Endometrial microvascular endothelial cells (primary cell): ENCODE data around the gene FRS3. TPM values are rescaled to one million over a fixed set of nuclear protein-coding genes. Genes with fewer than 3 reads are reported as not detected.
"Not testable (repeated sequence)": the region's sequence is repeated elsewhere in the genome, so short reads cannot be mapped to it uniquely, and the experiment has no call there.

ENCODE experiments used
- in situ Hi-C: cut with HindIII; loops from 2 replicates; pipeline ENCODE4 v1.10.0; 2017; ENCODE audit warnings: low sequenced_read_pairs, low pct_unique_long_range_greater_than_20kb; ENCODE audit errors: inconsistent ontology term
- total RNA-seq: library from RNA; depleted of rRNA; stranded (reverse); fragments of >200 nt; gene quantifications from one replicate; pipeline ENCODE4 v1.2.3, GENCODE V29; 2015; ENCODE audit errors: inconsistent ontology term

Gene FRS3, protein sequence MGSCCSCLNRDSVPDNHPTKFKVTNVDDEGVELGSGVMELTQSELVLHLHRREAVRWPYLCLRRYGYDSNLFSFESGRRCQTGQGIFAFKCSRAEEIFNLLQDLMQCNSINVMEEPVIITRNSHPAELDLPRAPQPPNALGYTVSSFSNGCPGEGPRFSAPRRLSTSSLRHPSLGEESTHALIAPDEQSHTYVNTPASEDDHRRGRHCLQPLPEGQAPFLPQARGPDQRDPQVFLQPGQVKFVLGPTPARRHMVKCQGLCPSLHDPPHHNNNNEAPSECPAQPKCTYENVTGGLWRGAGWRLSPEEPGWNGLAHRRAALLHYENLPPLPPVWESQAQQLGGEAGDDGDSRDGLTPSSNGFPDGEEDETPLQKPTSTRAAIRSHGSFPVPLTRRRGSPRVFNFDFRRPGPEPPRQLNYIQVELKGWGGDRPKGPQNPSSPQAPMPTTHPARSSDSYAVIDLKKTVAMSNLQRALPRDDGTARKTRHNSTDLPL
- total RNA-seq: 1.2 TPM

DNA sequence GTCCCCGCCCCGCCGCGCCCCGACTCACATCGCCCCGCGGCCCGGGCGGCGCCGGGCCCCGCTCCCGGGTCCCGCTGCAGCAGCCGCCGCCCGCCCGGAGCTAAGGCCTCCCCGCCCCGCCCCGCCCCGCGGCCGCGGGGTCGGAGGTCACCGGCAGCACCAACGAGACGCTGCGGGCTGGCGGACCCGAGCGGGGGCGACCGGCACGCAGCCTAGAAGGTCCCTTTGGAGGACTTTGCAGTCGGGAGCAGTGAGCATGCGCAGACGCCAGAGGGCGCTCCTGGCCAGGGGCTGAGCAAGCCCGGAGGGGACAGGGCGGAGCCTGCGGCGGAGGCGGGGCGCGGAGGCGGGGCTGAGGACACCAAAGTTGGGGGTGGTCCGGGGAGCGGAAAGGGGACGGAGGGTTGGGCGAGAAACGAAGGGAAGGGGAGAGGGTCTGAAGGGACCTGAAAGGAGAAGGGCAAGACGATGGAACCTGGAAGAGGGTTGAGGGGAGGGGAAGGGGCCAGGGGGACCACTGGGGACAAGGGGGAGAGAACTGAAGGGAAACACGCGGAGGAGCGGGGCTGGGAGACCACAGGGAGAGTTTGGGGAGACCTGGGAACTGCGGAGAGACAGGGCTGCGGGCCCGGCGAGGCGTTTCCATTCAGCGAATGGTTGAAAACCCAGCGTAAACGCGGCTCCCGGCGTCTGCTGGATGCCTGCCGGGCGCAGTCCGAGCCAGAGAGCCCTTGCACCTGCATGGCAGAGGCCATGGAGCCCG lies at the start of gene FRS3:
Gene FRS3 (minus strand): TSS at position 113 of the 763 bp plus-strand sequence. CDS start 2,913 bp downstream, outside the sequence.
- in situ Hi-C loops: loop anchor here (10.0 to 25.0 kb wide), 2 partner anchors 145 to 257 kb away; partner anchors contain the start of genes BYSL and MED20

DNA sequence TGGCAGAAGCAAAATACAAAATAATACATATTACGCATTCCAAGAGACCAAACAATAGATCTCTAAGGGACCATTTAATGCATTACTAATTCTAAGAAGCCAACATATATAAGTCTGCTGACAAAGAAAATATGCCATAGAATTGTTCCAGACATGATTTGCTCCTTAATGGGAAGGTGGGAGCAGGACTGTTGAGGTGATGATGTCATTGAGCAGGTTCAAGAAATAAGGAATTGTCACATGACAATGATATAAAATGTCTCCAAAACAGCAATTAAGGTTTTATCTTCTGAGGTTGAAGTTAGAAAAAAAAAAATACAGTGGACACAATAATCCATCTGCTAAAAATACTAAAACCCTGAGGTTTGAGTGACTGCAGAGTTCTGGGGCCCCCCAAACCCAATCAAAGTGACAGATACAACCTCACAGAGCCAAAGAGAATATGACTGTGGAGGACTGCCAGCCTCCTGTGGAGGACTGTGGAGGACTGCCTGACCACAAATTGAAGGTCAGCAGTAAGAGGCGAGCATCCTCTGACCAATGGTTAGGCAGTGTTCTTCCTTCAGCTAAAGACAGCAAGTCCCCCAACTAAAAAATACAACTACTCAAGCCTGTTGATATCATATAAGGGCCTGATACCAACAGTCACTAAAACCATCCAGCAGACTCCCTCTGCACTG lies 46.8 kb upstream of the FRS3 start:
- in situ Hi-C loops: no loop called here

DNA sequence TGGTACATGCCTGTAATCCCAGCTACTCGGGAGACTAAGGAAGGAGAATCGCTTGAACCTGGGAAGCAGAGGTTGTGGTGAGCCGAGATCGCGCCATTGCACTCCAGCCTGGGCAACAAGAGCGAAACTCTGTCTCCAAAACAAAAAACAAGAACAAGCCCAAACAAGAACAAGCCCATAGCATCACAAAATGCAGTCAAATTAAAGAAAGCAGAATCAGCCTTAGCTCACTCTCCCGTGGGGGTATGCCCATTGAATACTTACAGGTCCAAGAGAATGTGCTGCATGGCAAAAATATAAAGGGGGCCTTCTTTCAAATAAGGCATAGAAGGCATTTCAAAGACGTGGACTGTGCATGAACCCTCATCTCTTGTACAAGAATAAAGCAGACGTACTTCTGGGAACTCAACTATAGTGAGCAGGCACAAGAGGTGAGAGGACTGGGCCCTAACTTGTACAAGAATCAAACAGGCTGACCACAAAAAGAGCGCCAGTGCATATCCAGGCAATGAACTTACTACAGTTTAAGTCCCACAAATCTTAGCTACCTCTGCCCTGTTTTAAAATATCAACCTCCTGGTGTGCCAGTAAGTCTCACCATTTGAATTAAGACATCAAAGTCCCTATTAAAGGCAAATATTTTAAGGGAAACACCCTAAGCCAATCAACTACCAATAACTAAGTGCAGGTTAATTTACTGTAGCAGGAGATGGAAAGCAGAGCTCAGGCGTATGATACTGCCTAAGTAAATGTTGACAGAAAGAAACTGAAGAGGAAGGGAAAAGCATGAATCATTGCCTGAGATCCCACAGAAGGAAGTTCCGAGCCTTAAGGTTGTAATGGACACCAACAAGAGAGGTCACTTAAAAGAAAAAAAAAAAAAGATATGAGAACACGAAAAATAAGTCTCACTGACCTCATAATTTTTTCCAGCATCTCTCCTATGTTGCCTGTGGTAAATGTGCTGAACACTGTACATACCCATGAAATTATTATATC lies 45.2 kb upstream of the FRS3 start:
- in situ Hi-C loops: no loop called here

DNA sequence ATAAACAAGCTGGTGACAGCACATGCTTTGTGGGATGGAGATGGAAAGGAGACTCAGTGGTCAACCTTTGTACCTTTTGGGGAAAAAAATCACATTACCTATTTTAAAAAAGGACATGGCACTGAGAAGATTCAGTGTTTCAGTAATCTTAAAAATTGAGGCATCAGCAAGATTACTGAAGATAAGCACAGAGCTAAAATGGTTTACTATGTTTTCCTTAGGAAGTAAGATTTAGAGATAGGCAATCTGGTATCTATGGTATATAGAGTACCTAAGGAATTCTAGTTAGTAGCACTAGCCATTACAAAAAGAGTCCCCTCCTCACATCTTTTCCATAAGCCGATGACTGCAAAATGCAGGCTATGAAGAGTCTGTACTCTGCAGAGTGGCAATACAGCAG lies 43.5 kb upstream of the FRS3 start:
- in situ Hi-C loops: no loop called here

DNA sequence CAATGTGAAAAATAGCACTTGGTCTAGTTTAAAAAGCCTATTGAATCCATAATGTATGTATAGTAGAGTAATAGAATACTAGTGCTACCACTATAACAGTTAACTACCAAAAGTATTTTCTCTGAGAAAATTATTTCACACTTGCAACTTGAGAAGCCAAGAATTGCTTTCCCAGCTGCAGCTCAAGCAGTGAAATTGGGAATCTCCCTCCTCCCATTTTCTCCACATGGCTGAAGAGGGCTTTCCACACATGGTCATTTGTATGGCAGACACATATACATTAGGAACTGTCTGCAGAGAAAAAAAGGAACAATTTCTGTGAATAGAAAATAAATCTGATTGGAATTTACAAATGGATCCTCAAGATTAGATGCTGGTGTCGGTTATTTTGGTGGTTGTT lies 42.3 kb upstream of the FRS3 start:
- in situ Hi-C loops: no loop called here

DNA sequence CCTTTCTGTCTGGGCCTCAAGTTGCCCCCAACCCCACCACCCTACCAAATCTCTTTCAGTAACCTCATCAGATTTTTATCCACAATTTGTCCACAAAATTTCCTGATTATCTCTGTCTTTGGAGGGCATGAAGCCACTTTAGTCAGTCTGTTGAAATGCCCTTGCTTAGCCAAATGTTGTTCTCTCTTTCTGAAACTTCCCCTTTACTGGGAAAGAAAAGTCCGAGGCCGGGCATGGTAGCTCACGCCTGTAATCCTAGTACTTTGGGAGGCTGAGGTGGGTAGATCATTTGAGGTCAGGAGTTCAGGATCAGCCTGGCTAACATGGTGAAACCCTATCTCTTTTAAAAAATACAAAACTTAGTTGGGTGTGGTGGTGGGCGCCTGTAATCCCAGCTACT lies 41.6 kb upstream of the FRS3 start:
- in situ Hi-C loops: no loop called here

DNA sequence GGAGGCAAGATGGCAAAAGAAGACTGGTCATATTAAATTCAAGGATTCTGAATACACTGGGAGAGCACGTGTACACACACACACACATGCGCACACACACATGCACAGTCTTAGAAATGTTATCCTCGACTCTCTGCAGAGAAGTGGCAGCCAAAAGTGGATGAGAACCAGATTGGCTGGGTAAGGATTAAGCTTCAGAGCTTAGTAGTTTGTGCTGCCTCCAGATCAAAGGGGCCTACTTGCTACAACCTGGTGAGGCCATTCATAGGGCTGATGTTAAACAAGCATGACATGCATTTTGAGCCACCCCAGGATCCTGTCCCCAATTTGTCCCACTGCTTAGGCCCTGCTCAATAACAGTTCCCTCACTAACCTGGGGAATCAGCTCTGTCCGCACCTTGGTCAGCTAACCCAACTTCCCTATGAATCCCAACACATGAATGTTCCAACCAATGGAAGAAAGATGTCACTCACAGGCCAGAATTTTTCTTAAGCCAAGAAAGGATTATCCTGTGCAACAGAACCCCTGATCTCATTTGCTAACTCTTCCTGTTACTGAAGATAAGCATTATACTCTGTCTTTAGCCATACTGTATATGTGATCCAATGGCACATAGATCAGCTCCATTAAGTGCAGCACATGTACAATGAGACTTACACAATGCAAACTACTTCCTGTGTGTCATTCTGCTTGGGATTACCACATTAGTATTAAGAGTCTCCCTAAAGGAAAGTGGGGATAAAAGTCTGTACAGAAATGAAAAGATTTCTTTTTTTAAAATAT lies 38.8 kb upstream of the FRS3 start:
- in situ Hi-C loops: no loop called here

DNA sequence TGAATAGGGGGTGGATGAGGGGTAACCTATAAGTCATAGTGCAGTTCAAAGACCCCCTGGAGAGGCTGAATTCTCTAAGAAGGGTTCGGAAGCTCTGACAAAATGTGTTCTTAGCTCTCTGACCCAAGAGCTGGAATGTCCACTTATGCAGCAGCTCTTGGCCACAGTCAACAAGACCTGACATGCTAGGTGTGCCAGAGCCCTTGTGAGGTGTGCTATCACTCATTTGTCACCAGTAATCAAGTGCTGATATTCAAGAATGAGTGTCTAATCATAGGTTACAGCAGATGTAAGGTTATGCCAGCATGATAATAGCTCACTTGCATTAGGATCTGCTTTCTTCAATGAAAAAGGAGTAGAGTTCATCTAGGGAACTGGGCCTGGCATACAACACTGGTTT lies 35.9 kb upstream of the FRS3 start:
- in situ Hi-C loops: no loop called here

DNA sequence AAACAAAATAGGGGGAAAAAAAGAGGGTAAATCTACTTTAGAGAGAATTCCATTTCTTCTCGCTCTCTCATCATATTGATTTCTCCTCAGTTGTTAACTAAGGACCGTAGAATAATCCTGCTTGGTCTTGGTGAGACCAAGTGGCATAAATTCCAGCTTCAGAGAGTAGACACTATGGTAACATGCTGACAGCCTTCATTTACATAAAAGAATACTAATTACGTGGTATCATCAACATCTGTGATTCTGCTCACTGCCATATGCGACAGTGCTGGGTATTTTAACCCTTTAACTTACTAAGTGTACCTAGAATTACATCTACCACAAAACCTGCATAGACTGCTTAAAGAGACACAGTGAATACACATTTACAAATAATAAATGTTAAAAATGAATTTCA lies 34.9 kb upstream of the FRS3 start:
- in situ Hi-C loops: no loop called here

DNA sequence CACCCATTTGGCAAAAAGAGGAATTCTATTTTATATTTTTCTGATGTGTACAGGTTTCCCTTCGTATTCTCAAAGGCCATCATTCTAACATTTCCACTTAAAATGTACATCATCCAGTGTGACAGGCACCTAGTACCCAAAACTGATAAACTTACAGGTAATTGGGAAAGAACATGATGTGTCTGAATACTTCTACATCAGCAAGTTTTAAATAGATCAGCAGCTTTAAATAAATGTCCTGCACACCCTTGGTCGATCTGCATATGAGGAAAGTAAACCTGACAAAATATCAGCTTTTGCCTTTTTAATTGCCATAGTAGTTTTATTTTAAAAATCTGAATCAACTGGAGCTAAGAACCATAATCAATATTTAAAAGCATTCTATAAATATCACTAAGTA lies 34.3 kb upstream of the FRS3 start:
- in situ Hi-C loops: no loop called here

DNA sequence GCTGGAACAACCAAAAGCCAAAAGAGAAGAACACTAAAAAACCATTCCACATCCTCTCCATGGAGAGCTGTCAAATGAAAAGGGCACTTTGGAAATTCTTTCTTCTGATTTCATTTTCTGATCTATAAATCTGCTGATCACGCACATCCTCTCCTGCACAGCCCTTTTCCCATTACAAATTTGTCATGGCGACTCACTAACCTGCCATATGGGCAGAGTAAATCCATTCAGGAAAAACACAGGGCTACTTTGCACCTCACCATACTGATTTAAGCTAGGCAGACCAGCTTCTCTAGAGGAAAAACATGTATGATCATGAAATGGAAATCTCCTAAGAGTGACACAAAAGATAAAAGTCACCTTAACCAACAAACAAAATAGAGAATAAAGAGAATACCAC lies 33.8 kb upstream of the FRS3 start:
- in situ Hi-C loops: no loop called here

DNA sequence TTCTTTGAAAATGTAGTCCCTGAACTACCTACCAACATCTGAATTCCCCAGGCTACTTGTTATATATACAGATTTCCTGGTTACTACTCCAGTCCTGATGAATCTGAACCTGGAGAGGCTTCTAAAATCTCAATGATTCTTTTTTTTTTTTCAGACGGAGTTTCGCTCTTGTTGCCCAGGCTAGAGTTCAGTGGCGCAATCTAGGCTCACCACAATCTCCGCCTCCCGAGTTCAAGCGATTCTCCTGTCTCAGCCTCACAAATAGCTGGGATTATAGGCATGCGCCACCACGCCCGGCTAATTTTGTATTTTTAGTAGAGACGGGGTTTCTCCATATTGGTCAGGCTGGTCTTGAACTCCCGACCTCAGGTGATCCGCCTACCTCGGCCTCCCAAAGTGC lies 32.2 kb upstream of the FRS3 start:
- in situ Hi-C loops: not testable (repeated sequence)

DNA sequence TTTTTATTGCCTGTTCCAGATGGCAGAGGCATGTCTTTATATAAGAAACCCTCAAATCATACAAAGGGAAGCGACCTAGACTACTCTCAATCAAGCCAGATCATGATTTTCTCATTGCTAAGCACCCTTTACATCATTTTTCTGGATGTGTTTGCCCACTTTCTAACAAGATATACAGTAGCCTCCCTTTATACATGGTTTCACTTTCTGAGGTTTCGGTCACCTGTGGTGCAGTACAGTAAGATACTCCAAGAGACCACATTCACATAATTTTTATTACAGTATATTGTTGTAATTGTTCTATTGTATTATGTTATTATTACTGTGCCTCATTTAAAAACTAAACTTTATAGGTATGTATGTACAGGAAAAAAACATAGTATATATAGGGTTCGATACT lies 31.4 kb upstream of the FRS3 start:
- in situ Hi-C loops: no loop called here

DNA sequence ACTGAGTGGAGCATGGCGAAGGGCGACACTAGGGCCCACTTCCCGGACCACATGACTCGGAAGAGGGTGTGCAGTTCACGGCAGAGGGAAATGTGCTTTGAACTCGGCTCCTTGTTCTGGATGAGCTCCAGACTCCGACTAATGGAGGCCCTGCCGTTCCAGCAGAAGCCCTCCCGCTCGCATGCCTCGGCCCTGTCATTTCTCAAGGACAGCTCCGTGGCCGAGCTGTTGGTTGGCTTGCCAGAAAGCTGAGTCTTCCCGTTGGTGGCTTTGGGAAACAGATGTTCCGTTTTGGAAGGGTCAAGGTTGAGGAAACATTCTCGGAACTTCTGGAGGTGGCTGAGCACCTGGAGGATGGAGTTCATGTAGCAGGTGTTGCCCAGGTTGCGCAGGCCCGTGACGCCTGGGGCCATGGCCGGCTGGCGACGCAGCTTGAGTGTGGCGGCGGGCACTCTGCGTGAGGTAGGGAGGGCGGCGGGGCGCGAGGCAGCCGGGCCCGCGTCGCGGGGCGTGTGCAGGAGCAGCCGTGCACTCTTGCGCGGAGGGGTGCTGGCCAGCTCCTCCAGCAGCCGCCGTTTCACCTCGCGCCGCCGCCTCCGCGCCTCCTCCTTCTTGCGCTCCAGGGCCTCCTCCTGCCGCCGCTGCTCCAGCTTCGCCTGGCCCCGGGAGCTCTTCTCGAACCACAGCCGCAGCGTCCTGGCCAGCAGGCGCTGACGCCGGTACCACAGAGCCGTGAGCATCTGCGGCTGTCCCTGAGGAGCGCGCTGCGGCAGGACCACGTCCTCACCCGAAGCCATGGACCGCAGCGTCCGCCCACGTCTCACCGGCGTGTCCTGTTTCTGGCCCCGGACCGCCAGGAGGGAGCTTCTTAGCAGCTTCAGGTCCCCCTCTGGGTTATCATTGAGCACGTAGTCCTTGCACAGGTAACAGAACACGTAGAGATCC lies 26.4 kb upstream of the FRS3 start:
- in situ Hi-C loops: no loop called here

DNA sequence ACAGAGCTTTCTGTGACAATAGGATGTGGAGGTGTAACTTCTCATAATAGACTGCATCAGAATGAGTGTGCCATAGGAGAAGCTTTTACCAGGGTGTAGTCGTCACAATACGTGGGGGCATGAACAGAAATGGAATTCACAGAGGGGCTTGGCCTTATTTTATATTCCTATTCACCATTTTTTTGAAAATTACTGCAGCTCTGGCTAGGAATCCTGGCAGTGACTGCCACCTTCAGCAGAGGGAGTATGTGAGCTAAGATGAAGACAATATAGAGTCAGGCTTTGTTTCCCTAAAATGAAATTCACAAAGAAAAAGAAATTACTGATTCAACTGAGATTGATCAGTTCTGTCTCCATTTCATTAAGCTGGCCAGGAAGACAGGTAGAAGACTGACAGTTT lies 21.7 kb upstream of the FRS3 start:
- in situ Hi-C loops: no loop called here

DNA sequence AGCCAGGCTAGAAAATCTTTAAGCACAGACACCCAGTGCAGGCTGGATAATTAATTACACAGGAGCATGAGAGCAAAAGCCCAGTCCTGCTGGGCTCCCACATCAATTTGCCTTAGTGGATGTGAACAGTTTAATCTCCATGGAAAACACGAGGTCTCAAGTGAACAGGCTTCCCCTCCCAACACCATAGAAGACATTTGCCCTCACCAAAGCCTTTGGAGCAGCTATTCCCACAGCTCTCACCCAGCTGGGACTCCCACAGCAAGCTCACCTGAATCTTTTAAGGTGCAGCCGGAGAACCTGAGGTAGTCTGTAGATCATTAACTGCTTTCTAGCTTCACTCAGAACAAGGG lies 19.8 kb upstream of the FRS3 start:
- in situ Hi-C loops: loop anchor here (25.0 kb wide), 1 partner anchor 238 kb away; no protein-coding TSS in a partner anchor
